H1 (cell line): ENCODE results near the gene FXYD5.

Experiments
- CBX5 ChIP-seq: fragments of 300-800, 300-1000 bp; sonication (generic); IDR thresholded peaks from 2 replicates; pipeline ENCODE4 v1.7.1; 2016; ENCODE audit warnings: antibody characterized with exemption, low read length, low read depth
- POLR2A ChIP-seq, 2 experiments: IDR thresholded peaks; 1 replicate in 1 of 2; 2 replicates in 1 of 2; pipeline ENCODE4 v1.6.1; 2011; ENCODE audit warnings: low read depth in 2 of 2, low read length in 2 of 2, mild to moderate bottlenecking in 2 of 2; ENCODE audit errors: control extremely low read depth in 1 of 2
- POLR2AphosphoS5 ChIP-seq: IDR thresholded peaks from 2 replicates; pipeline ENCODE4 v1.6.1; 2011; ENCODE audit warnings: low read depth, low read length
- RAD21 ChIP-seq, 2 experiments: IDR thresholded peaks in 1 of 2; conservative IDR thresholded peaks in 1 of 2; 2 replicates each; pipeline ENCODE4 v1.6.1; 2011; ENCODE audit warnings: low read depth in 2 of 2, low read length in 2 of 2, improper control_type of control experiment in 1 of 2, inconsistent platforms in 1 of 2, mild to moderate bottlenecking in 1 of 2, moderate library complexity in 1 of 2
- TF ChIP-seq, protein P1 (sequence below), 3 experiments: IDR thresholded peaks; 1 replicate in 2 of 3; 2 replicates in 1 of 3; pipeline versions ENCODE4 v1.5.1 to v1.6.1; 2011; ENCODE audit warnings: low read length in 3 of 3, mild to moderate bottlenecking in 3 of 3, inconsistent platforms in 2 of 3, low read depth in 1 of 3, moderate library complexity in 1 of 3; ENCODE audit not compliant: insufficient read depth in 1 of 3; ENCODE audit errors: control extremely low read depth in 1 of 3

DNA sequence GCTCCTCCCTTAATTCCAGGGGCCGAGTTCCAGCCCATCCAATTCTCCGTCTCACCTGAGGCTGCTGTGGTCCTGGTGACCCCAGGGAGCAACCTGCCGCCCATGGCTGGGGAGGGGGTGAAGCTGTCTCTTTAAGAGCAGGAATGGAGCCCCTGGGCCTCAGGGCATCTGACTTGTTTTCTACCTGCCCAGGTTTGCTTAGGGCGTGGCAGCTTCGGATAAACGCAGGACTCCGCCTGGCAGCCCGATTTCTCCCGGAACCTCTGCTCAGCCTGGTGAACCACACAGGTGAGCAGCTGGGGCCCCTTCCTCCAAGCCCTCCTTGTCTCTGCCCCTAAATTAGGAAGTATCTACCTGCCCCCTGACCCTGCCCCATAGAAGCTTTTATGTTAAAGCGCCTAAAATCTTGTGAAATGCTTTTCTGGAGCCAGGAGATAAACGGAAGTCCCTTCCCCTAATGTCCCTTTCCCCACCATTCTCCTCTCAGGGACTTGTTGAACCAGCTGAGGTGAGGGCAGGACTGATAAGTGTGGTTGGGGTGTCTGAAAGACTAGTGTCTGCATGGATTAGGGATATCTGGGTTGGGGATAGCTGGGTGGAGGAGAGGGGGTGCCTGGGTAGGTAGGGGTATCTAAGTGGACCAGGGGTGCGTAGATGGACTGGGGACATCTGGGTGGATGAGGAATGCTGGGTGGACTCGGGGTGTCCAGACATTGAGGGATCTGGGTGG, 38.3 kb upstream of the FXYD5 start:
- TF ChIP-seq, protein P1, sequence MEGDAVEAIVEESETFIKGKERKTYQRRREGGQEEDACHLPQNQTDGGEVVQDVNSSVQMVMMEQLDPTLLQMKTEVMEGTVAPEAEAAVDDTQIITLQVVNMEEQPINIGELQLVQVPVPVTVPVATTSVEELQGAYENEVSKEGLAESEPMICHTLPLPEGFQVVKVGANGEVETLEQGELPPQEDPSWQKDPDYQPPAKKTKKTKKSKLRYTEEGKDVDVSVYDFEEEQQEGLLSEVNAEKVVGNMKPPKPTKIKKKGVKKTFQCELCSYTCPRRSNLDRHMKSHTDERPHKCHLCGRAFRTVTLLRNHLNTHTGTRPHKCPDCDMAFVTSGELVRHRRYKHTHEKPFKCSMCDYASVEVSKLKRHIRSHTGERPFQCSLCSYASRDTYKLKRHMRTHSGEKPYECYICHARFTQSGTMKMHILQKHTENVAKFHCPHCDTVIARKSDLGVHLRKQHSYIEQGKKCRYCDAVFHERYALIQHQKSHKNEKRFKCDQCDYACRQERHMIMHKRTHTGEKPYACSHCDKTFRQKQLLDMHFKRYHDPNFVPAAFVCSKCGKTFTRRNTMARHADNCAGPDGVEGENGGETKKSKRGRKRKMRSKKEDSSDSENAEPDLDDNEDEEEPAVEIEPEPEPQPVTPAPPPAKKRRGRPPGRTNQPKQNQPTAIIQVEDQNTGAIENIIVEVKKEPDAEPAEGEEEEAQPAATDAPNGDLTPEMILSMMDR (IDR thresholded peaks at IDR 0.05; ENCODE audit: control extremely low read depth in 1 of 3, insufficient read depth in 1 of 3, low read depth in 1 of 3, low read length in 3 of 3) = no peak
- TF ChIP-seq RAD21 (IDR thresholded peaks at IDR 0.05 in 1 of 2, conservative IDR thresholded peaks at IDR 0.05 in 1 of 2; ENCODE audit: low read depth in 2 of 2, low read length in 2 of 2) = no peak
- TF ChIP-seq POLR2AphosphoS5 = no peak
- TF ChIP-seq CBX5 = no peak
- no peak for TF ChIP-seq POLR2A (IDR thresholded peaks at IDR 0.05; ENCODE audit: control extremely low read depth in 1 of 2, low read depth in 2 of 2, low read length in 2 of 2)
